Measurements from ENCODE around the gene UBE2L5. TPM values are rescaled to one million over a fixed set of nuclear protein-coding genes. Genes with fewer than 3 reads are reported as not detected.

Gene UBE2L5
- total RNA-seq (2012; rRNA removed) (0.18 TPM in 1 of 2 replicates, not detected in the other), polyA plus RNA-seq (2012; rRNA removed) (not detected in 2 replicates), Bru-seq, nascent RNA (percentile 10 among the genes with signal in this experiment), BruChase-seq, experiment 1, labeled RNA remaining after a 6-hour chase (percentile 21 among the genes with signal in this experiment), BruChase-seq, experiment 2, labeled RNA remaining after a 2-hour chase (percentile 24 among the genes with signal in this experiment)
- polyA plus RNA-seq (2012; cell fraction: cytosol; rRNA removed): 0.04 TPM in 1 of 2 replicates, not detected in the other
- 0.09 TPM in 1 of 2 replicates, not detected in the other for polyA plus RNA-seq (2012; cell fraction: nucleus; rRNA removed; ENCODE audit: low replicate concordance)
- long read RNA-seq: 0 reads

GRCh38 chr13:30422054-30422839, at the start of gene UBE2L5:
Gene UBE2L5 (plus strand): TSS chr13:30422493. CDS start chr13:30427991, 5,498 bp downstream.
- Histone ChIP-seq H4K91ac (ENCODE audit: insufficient read depth, low read depth, low read length) (peak within 1 kb of the TSS; percentile 53), H3K4me2 (ENCODE audit: low read depth, low read length) (peak within 1 kb of the TSS; percentile 95), H3K4me1 (ENCODE audit: control insufficient read depth, insufficient read depth, low read length) (peaks cover 4% of the 10 kb centered on the region; the same call in 1 of the 2 replicates), H4K8ac (ENCODE audit: low read depth in 2 of 2, low read length in 2 of 2) (peak within 1 kb of the TSS; percentile 53 to 61), H3K79me1 (ENCODE audit: low read depth in 1 of 2, low read length in 2 of 2) (peaks cover 0 to 7% of the 10 kb centered on the region in 2 experiments; a peak in 1 of 4 replicates), H2AK9ac (replicated peaks; ENCODE audit: low read depth, low read length, poor library complexity) (peak within 1 kb of the TSS; percentile 90), H2BK20ac (ENCODE audit: low read depth, low read length) (no peak within 1 kb of the TSS), H2AFZ (replicated peaks; ENCODE audit: low read length, poor library complexity) (peak within 1 kb of the TSS; percentile 91), H2BK120ac (ENCODE audit: low read depth, low read length) (peak within 1 kb of the TSS; percentile 74), H2BK5ac (ENCODE audit: low read depth, low read length, poor library complexity, severe bottlenecking) (peak within 1 kb of the TSS; percentile 83), H2AK5ac (ENCODE audit: low read depth, low read length) (peak within 1 kb of the TSS; percentile 44; the same call in 1 of the 2 replicates), H3K27me3 (ENCODE audit: control insufficient read depth, insufficient read depth, low read length) (no peaks in the 10 kb centered on the region), H3K23ac (ENCODE audit: low read depth, low read length) (peak within 1 kb of the TSS; percentile 73), H3K56ac (ENCODE audit: extremely low read depth, insufficient read depth, low read length) (peak within 1 kb of the TSS; percentile 37; the same call in 1 of the 2 replicates), H2BK15ac (ENCODE audit: low read depth, low read length) (peak within 1 kb of the TSS; percentile 16; the same call in 1 of the 3 replicates), H3K9me1 (ENCODE audit: insufficient read depth, low read length) (peaks cover 6% of the 10 kb centered on the region), H4K5ac (ENCODE audit: low read depth, low read length) (peak within 1 kb of the TSS; percentile 61), H3K9ac (ENCODE audit: low read depth, low read length) (peak within 1 kb of the TSS; percentile 90), H3K4ac (ENCODE audit: low read depth, low read length) (peak within 1 kb of the TSS; percentile 73), H3K36me3 (ENCODE audit: control insufficient read depth, insufficient read depth, low read length) (no peaks in the 10 kb centered on the region), H3K27ac (ENCODE audit: insufficient read depth, low read length) (peak within 1 kb of the TSS; percentile 94), H4K20me1 (ENCODE audit: insufficient read depth, low read length) (no peaks in the 10 kb centered on the region), H3K4me3 (ENCODE audit: insufficient read depth, low read depth, low read length) (peak within 1 kb of the TSS; percentile 99), H3K14ac (replicated peaks; ENCODE audit: low read depth, low read length) (peak within 1 kb of the TSS; percentile 60), H3K18ac (ENCODE audit: low read depth, low read length) (peak within 1 kb of the TSS; percentile 72), H3K9me3 (ENCODE audit: control insufficient read depth, insufficient read depth, low read length) (no peaks in the 10 kb centered on the region)
- DNase-seq: peak; percentile 74
- ATAC-seq (ENCODE audit: low read depth): peak; percentile 90
- in situ Hi-C loops (cut with MboI; ENCODE audit: low sequenced_read_pairs) (no loop called here), intact Hi-C loops (cut with micrococcal nuclease) (loop anchor here (5.0 kb wide), 1 partner anchor 35 kb away; no protein-coding TSS in a partner anchor), dilution Hi-C loops (cut with HindIII; ENCODE audit: low sequenced_read_pairs, unreplicated experiment) (no loop called here)
- BruUV-seq (replicated peaks): no TSS peak
- ChIA-PET POLR2A (ENCODE audit: unreplicated experiment) (interaction anchor here (0.6 kb wide), 1 partner anchor 57 kb away, joined by 3 read pairs; no protein-coding TSS in a partner anchor), CTCF (interaction anchor here (0.7 kb wide), 1 partner anchor 23 kb away, joined by 3 read pairs; no protein-coding TSS in a partner anchor)
- no CpG with 5 or more reads among the region's 57 CpGs for WGBS, 2 experiments (ENCODE audit: extremely low coverage in 2 of 2, insufficient read length in 1 of 2)
- TF ChIP-seq RAD21 (IDR thresholded peaks at IDR 0.05; ENCODE audit: low read length): no peak
- no peak for TF ChIP-seq RCOR1 (IDR thresholded peaks at IDR 0.05; ENCODE audit: insufficient replicate concordance, low read length)
- no peak for TF ChIP-seq CTCF (conservative IDR thresholded peaks at IDR 0.05; ENCODE audit: low read depth, low read length)
- no peak for TF ChIP-seq POLR2A (IDR thresholded peaks at IDR 0.05; ENCODE audit: low read depth, low read length)
- no peak for TF ChIP-seq SMC3 (IDR thresholded peaks at IDR 0.05; ENCODE audit: low read depth, low read length)
- TF ChIP-seq BHLHE40 (IDR thresholded peaks at IDR 0.05; ENCODE audit: low read depth, low read length): no peak
- TF ChIP-seq CHD1 (IDR thresholded peaks at IDR 0.05; ENCODE audit: low read depth, low read length): no peak
- no peak for TF ChIP-seq NFE2L2 (IDR thresholded peaks at IDR 0.05; ENCODE audit: low read depth, low read length)
- no peak for TF ChIP-seq MAFK (IDR thresholded peaks at IDR 0.05; ENCODE audit: low read depth, low read length)
- TF ChIP-seq MXI1 (IDR thresholded peaks at IDR 0.05; ENCODE audit: borderline replicate concordance, low read depth, low read length): no peak
- TF ChIP-seq MAZ (IDR thresholded peaks at IDR 0.05; ENCODE audit: borderline replicate concordance, low read depth, low read length): no peak
- no peak for TF ChIP-seq FOS (IDR thresholded peaks at IDR 0.05; ENCODE audit: low read depth, low read length)
- TF ChIP-seq RFX5 (IDR thresholded peaks at IDR 0.05; ENCODE audit: low read depth, low read length): no peak
- TF ChIP-seq USF2 (IDR thresholded peaks at IDR 0.05; ENCODE audit: low read depth, low read length): no peak
